Activated CD4-positive, alpha-beta T cell treated with anti-CD3 and anti-CD28 coated beads for 36 hours (primary cell): ENCODE data around the gene TFCP2. TPM values are rescaled to one million over a fixed set of nuclear protein-coding genes. Genes with fewer than 3 reads are reported as not detected.

ENCODE experiments used
- ATAC-seq: fragments of 200-7000 bp; cut with Tn5 transposase; one replicate; pipeline ENCODE4 v1.10.0; 2021; ENCODE audit warnings: mild to moderate bottlenecking, moderate library complexity
- CTCF ChIA-PET: fragments of 350-600 bp; sonication (Branson Sonifier 250); formaldehyde crosslinking; loops from one replicate; lab custom pipeline; 2021; ENCODE audit warnings: antibody characterized with exemption; lab: Charles Lee
- POLR2A ChIA-PET: fragments of 350-600 bp; sonication (Branson Sonifier 250); formaldehyde crosslinking; loops from one replicate; lab custom pipeline; 2021; ENCODE audit warnings: antibody characterized with exemption, inconsistent platforms; lab: Charles Lee
- DNase-seq: peaks from one replicate; pipeline ENCODE4 v3.0.0-alpha.2; 2020
- H3K27ac Mint-ChIP-seq: one replicate; pipeline ENCODE4 v1.8.0; 2021; ENCODE audit warnings: mixed read lengths
- H3K27me3 Mint-ChIP-seq: one replicate; pipeline ENCODE4 v1.8.0; 2021; ENCODE audit warnings: mixed read lengths
- H3K36me3 Mint-ChIP-seq: one replicate; pipeline ENCODE4 v1.8.0; 2021; ENCODE audit warnings: low read depth, mixed read lengths
- H3K4me1 Mint-ChIP-seq: one replicate; pipeline ENCODE4 v1.8.0; 2021; ENCODE audit warnings: mixed read lengths
- H3K4me3 Mint-ChIP-seq: one replicate; pipeline ENCODE4 v1.8.0; 2021; ENCODE audit warnings: mild to moderate bottlenecking, moderate library complexity, mixed read lengths
- H3K9me3 Mint-ChIP-seq: one replicate; pipeline ENCODE4 v1.8.0; 2021; ENCODE audit warnings: low read depth, mixed read lengths
- intact Hi-C, 2 experiments: fragments of 100-400 bp; cut with DNase I in 1 of 2; cut with micrococcal nuclease in 1 of 2; formaldehyde crosslinking; loops; one replicate each; pipeline versions ENCODE4 v1.14.2 to v1.15.1; 2022 to 2024; cut with DNase I, micrococcal nuclease
- total RNA-seq, 2 experiments: library from RNA; stranded (reverse); gene quantifications; one replicate each; pipeline ENCODE4 v1.2.3, GENCODE V29; 2021

Gene TFCP2
- total RNA-seq, 2 experiments from 2014 or later, result 39.5 to 47.3 TPM

- Mint-ChIP-seq H3K36me3 (peaks cover 49% of the 10 kb centered on the region), H3K4me3 (no peak overlapping the region), H3K27ac (no peak overlapping the region), H3K27me3 (no peaks in the 10 kb centered on the region), H3K9me3 (no peaks in the 10 kb centered on the region), H3K4me1 (no peaks in the 10 kb centered on the region)
- DNase-seq (no peak), ATAC-seq (no peak)
- CTCF ChIA-PET, result interaction anchor here (0.6 kb wide), 1 partner anchor 1021 kb away, joined by 3 read pairs; no protein-coding TSS in a partner anchor
- POLR2A ChIA-PET, result no interaction called here
- intact Hi-C loops, result no loop called here
Observed at GRCh38 chr12:51059086-51059485, 113.8 kb downstream of the TFCP2 start.

GRCh38 chr12:51056242-51056641 is 116.7 kb downstream of the TFCP2 start:
- Mint-ChIP-seq H3K4me3 (no peak overlapping the region), H3K27me3 (no peaks in the 10 kb centered on the region), H3K27ac (no peak overlapping the region), H3K4me1 (peaks cover 7% of the 10 kb centered on the region), H3K9me3 (no peaks in the 10 kb centered on the region), H3K36me3 (peaks cover 53% of the 10 kb centered on the region)
- CTCF ChIA-PET, result interaction anchor here (0.6 to 1.7 kb wide), 2 partner anchors 285 to 295 kb away, joined by 3 to 5 read pairs; no protein-coding TSS in a partner anchor
- POLR2A ChIA-PET, result no interaction called here
- DNase-seq (no peak), ATAC-seq (no peak)
- intact Hi-C loops, result no loop called here

- intact Hi-C loops, result no loop called here
- ChIA-PET POLR2A (no interaction called here), CTCF (no interaction called here)
- Mint-ChIP-seq H3K36me3 (peaks cover 52% of the 10 kb centered on the region), H3K9me3 (no peaks in the 10 kb centered on the region), H3K27me3 (no peaks in the 10 kb centered on the region), H3K4me1 (peaks cover 7% of the 10 kb centered on the region), H3K27ac (no peak overlapping the region), H3K4me3 (no peak overlapping the region)
- ATAC-seq (no peak), DNase-seq (no peak)
Observed at GRCh38 chr12:51055060-51055459, 117.9 kb downstream of the TFCP2 start.

- Mint-ChIP-seq H3K36me3 (peaks cover 42% of the 10 kb centered on the region), H3K9me3 (no peaks in the 10 kb centered on the region), H3K4me3 (no peak overlapping the region), H3K27me3 (no peaks in the 10 kb centered on the region), H3K27ac (peak overlapping the region; percentile 60), H3K4me1 (peaks cover 23% of the 10 kb centered on the region)
- DNase-seq, result no peak
- CTCF ChIA-PET, result interaction anchor here (0.7 to 1.7 kb wide), 3 partner anchors 75 to 289 kb away, joined by 3 to 5 read pairs (median 3); no protein-coding TSS in a partner anchor
- POLR2A ChIA-PET, result interaction anchor here (0.7 kb wide), 3 partner anchors 32 to 863 kb away, joined by 3 to 7 read pairs (median 4); no protein-coding TSS in a partner anchor
- intact Hi-C loops, result no loop called here
- ATAC-seq, result no peak
Observed at GRCh38 chr12:51051787-51052186, 121.1 kb downstream of the TFCP2 start.

GRCh38 chr12:51049525-51049924 is 123.4 kb downstream of the TFCP2 start:
- POLR2A ChIA-PET, result interaction anchor here (0.6 kb wide), 1 partner anchor 193 kb away, joined by 3 read pairs; no protein-coding TSS in a partner anchor
- peaks cover 23% of the 10 kb centered on the region for H3K4me1 Mint-ChIP-seq
- intact Hi-C loops, result loop anchor here (2.0 to 5.0 kb wide), 3 partner anchors 189 to 222 kb away; partner anchors contain the start of gene DAZAP2 (in 1 of the 2)
- H3K36me3 Mint-ChIP-seq, result peaks cover 34% of the 10 kb centered on the region
- ATAC-seq (no peak), DNase-seq (no peak)
- no peaks in the 10 kb centered on the region for H3K27me3 Mint-ChIP-seq
- no peaks in the 10 kb centered on the region for H3K9me3 Mint-ChIP-seq
- H3K27ac Mint-ChIP-seq, result peak overlapping the region; percentile 92
- peak overlapping the region; percentile 92 for H3K4me3 Mint-ChIP-seq
- CTCF ChIA-PET, result interaction anchor here (1.0 to 1.4 kb wide), 3 partner anchors 21 to 292 kb away, joined by 3 to 4 read pairs (median 3); no protein-coding TSS in a partner anchor

- Mint-ChIP-seq H3K4me3 (peak overlapping the region; percentile 92), H3K4me1 (peaks cover 23% of the 10 kb centered on the region), H3K9me3 (no peaks in the 10 kb centered on the region), H3K27me3 (no peaks in the 10 kb centered on the region), H3K36me3 (peaks cover 27% of the 10 kb centered on the region), H3K27ac (peak overlapping the region; percentile 92)
- ChIA-PET CTCF (interaction anchor here (0.6 to 1.6 kb wide), 7 partner anchors 8 to 302 kb away, joined by 3 to 5 read pairs (median 3); no protein-coding TSS in a partner anchor), POLR2A (interaction anchor here (0.7 kb wide), 2 partner anchors 22 to 24 kb away, joined by 3 to 4 read pairs; no protein-coding TSS in a partner anchor)
- DNase-seq, result no peak
- ATAC-seq, result no peak
- intact Hi-C loops, result loop anchor here (1.0 to 5.0 kb wide), 8 partner anchors 23 to 293 kb away; partner anchors contain the start of genes CSRNP2 (in 2 of the 2) and DAZAP2 (in 2 of the 2)
Observed at GRCh38 chr12:51048661-51049251, 124.2 kb downstream of the TFCP2 start.

- H3K27me3 Mint-ChIP-seq, result no peaks in the 10 kb centered on the region
- DNase-seq, result peak; percentile 94
- ATAC-seq, result peak; percentile 98
- intact Hi-C loops, result loop anchor here (1.0 to 5.0 kb wide), 12 partner anchors 22 to 293 kb away; partner anchors contain the start of genes CSRNP2 (in 2 of the 2), DAZAP2 (in 2 of the 2), ATF1 (in 1 of the 2) and POU6F1 (in 1 of the 2)
- H3K4me1 Mint-ChIP-seq, result peaks cover 23% of the 10 kb centered on the region
- H3K36me3 Mint-ChIP-seq, result peaks cover 22% of the 10 kb centered on the region
- no peaks in the 10 kb centered on the region for H3K9me3 Mint-ChIP-seq
- H3K27ac Mint-ChIP-seq, result peak within 1 kb of the TSS; percentile 92
- ChIA-PET CTCF (interaction anchor here (0.7 to 5.0 kb wide), 7 partner anchors 9 to 773 kb away, joined by 3 to 14 read pairs (median 4); no protein-coding TSS in a partner anchor), POLR2A (interaction anchor here (0.7 kb wide), 1 partner anchor 21 kb away, joined by 4 read pairs; no protein-coding TSS in a partner anchor)
- peak within 1 kb of the TSS; percentile 92 for H3K4me3 Mint-ChIP-seq
Observed at GRCh38 chr12:51047655-51048540, 125.0 kb downstream of the TFCP2 start, which contains the start of gene LETMD1. Gene LETMD1, plus strand, starts transcription at chr12:51048327. Its CDS starts 30 bp downstream, at chr12:51048357.

Other genes with a start within 250 kb of the TFCP2 start
- gene HIGD1C, start 220.6 kb downstream of the TFCP2 start, total RNA-seq, result not detected
- gene SLC11A2, start 146.8 kb downstream of the TFCP2 start, total RNA-seq, result 10 to 100 TPM; 31.0 to 32.9 TPM
- gene LETMD1, start 124.8 kb downstream of the TFCP2 start, total RNA-seq, result 10 to 100 TPM; 69.6 to 79.6 TPM
- 10 to 100 TPM; 12.8 to 13.6 TPM for gene CSRNP2, start 89.5 kb downstream of the TFCP2 start, total RNA-seq
- gene POU6F1, start 44.9 kb upstream of the TFCP2 start, total RNA-seq, result 10 to 100 TPM in 1 of 2 experiments, 1 to 10 TPM in 1; 8.7 to 12.9 TPM
- gene DAZAP2, start 65.7 kb upstream of the TFCP2 start, total RNA-seq, result 10 to 100 TPM; 94.8 to 95.2 TPM
- gene SMAGP, start 97.3 kb upstream of the TFCP2 start, total RNA-seq, result under 1 TPM; 0.69 to 0.86 TPM
- gene BIN2, start 151.0 kb upstream of the TFCP2 start, total RNA-seq, result 10 to 100 TPM; 39.9 to 48.8 TPM
- gene CELA1, start 173.5 kb upstream of the TFCP2 start, total RNA-seq, result under 1 TPM in 1 of 2 experiments, not detected in 1; 0.18 TPM
- 10 to 100 TPM; 11.7 to 12.0 TPM for gene GALNT6, start 218.3 kb upstream of the TFCP2 start, total RNA-seq